Measurements from ENCODE around the gene RAB21. TPM values are rescaled to one million over a fixed set of nuclear protein-coding genes. Genes with fewer than 3 reads are reported as not detected.
A peak's percentile ranks its signal among the peaks of the same experiment; 100 is the strongest.

Gene RAB21
- total and polyA plus RNA-seq, 4 donors: 28.0 to 113 (median 64.4) TPM

- no peak overlapping the region for H3K4me3 ChIP-seq (ENCODE audit: low read length in 2 of 2)
- DNase-seq (no peak), ATAC-seq (ENCODE audit: low FRiP score) (no peak)
- H3K27ac ChIP-seq (ENCODE audit: low read depth in 1 of 2, low read length in 2 of 2): no peak overlapping the region
- no peaks in the 10 kb centered on the region for H3K36me3 ChIP-seq (ENCODE audit: control insufficient read depth in 1 of 2, insufficient read depth in 2 of 2, low read length in 1 of 2)
- H3K9me3 ChIP-seq (ENCODE audit: control insufficient read depth, low read length): no peaks in the 10 kb centered on the region
- no peaks in the 10 kb centered on the region for H3K4me1 ChIP-seq (ENCODE audit: control insufficient read depth in 1 of 2, insufficient read depth in 2 of 2, low read length in 2 of 2)
- H3K27me3 ChIP-seq (ENCODE audit: control insufficient read depth in 1 of 2, insufficient read depth in 2 of 2, low read length in 1 of 2): no peaks in the 10 kb centered on the region
- WGBS, 2 donors: 87 to 93% methylated on average over 5 of the region's 5 CpGs
- intact Hi-C loops (cut with DNase I): loop anchor here in 1 of 2 donors (5.0 to 10.0 kb wide), 3 partner anchors 100 to 527 kb away; no protein-coding TSS in a partner anchor
These were observed 10.0 kb upstream of the RAB21 start for GRCh38 chr12:71744522-71745300.

GRCh38 chr12:71746974-71747611 is 7.6 kb upstream of the RAB21 start:
- 23 to 25% methylated on average over 4 of the region's 4 CpGs for WGBS, 2 donors
- H3K27ac ChIP-seq (ENCODE audit: low read depth in 1 of 2, low read length in 2 of 2): no peak overlapping the region
- H3K4me1 ChIP-seq (ENCODE audit: control insufficient read depth in 1 of 2, insufficient read depth in 2 of 2, low read length in 2 of 2): no peaks in the 10 kb centered on the region
- ATAC-seq (ENCODE audit: low FRiP score) (peak; percentile 75), DNase-seq (no peak)
- H3K36me3 ChIP-seq (ENCODE audit: control insufficient read depth in 1 of 2, insufficient read depth in 2 of 2, low read length in 1 of 2): no peaks in the 10 kb centered on the region
- no peaks in the 10 kb centered on the region for H3K9me3 ChIP-seq (ENCODE audit: control insufficient read depth, low read length)
- no peak overlapping the region for H3K4me3 ChIP-seq (ENCODE audit: low read length in 2 of 2)
- intact Hi-C loops (cut with DNase I): loop anchor here in 1 of 2 donors (5.0 to 10.0 kb wide), 3 partner anchors 102 to 530 kb away; no protein-coding TSS in a partner anchor
- H3K27me3 ChIP-seq (ENCODE audit: control insufficient read depth in 1 of 2, insufficient read depth in 2 of 2, low read length in 1 of 2): no peaks in the 10 kb centered on the region

DNA sequence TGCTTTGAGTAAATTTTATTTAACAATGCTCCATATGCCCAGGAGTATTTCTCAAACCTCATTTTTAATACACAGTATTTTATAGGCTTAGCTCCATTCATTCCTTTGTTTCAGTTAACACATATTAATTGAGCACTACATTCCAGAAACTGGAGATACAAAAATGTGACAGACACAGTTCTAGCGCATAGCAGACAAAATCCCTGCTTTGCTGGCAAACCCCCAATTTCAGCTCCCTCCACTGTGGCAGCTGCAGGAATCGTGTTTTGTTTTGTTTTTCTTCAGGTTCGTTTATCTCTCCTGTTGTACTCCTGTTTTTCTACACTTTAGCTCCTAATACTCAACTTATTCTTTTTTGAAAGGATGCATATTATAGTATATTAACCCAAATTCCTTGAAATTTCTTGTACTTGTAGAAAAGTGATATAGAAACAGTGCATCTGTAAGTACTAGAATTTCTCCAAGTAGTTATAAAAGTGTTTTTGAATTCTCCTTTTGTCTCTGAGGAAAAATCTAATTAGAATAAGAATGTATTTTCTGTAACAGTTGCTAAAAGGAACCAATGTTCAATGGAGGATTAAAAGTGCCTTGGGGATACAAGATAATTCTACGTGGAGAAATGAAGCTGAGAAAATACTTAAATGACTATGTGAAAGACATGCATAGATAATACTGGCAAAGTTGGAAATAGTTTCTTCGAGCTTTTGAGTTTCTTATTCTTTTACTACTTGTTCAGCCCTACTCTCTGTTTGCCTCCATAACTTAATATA is 6.4 kb upstream of the RAB21 start:
- H3K9me3 ChIP-seq (ENCODE audit: control insufficient read depth, low read length): no peaks in the 10 kb centered on the region
- ATAC-seq (ENCODE audit: low FRiP score) (no peak), DNase-seq (no peak)
- H3K4me1 ChIP-seq (ENCODE audit: control insufficient read depth in 1 of 2, insufficient read depth in 2 of 2, low read length in 2 of 2): no peaks in the 10 kb centered on the region
- no peaks in the 10 kb centered on the region for H3K36me3 ChIP-seq (ENCODE audit: control insufficient read depth in 1 of 2, insufficient read depth in 2 of 2, low read length in 1 of 2)
- no peak overlapping the region for H3K4me3 ChIP-seq (ENCODE audit: low read length in 2 of 2)
- H3K27me3 ChIP-seq (ENCODE audit: control insufficient read depth in 1 of 2, insufficient read depth in 2 of 2, low read length in 1 of 2): no peaks in the 10 kb centered on the region
- intact Hi-C loops (cut with DNase I): loop anchor here in 1 of 2 donors (5.0 to 10.0 kb wide), 3 partner anchors 103 to 531 kb away; no protein-coding TSS in a partner anchor
- WGBS, 2 donors: 37 to 41% methylated on average over 5 of the region's 5 CpGs
- no peak overlapping the region for H3K27ac ChIP-seq (ENCODE audit: low read depth in 1 of 2, low read length in 2 of 2)

- intact Hi-C loops (cut with DNase I): loop anchor here (5.0 to 10.0 kb wide), 6 partner anchors 62 to 532 kb away; partner anchors contain the start of genes TBC1D15 (in 2 of the 2), THAP2 (in 1 of the 2), TMEM19 (in 1 of the 2) and ZFC3H1 (in 1 of the 2)
- DNase-seq: no peak
- ATAC-seq (ENCODE audit: low FRiP score): no peak
- no peak overlapping the region for H3K4me3 ChIP-seq (ENCODE audit: low read length in 2 of 2)
- H3K27me3 ChIP-seq (ENCODE audit: control insufficient read depth in 1 of 2, insufficient read depth in 2 of 2, low read length in 1 of 2): no peaks in the 10 kb centered on the region
- H3K4me1 ChIP-seq (ENCODE audit: control insufficient read depth in 1 of 2, insufficient read depth in 2 of 2, low read length in 2 of 2): no peaks in the 10 kb centered on the region
- 86 to 90% methylated on average over 1 of the region's 1 CpG for WGBS, 2 donors
- H3K27ac ChIP-seq (ENCODE audit: low read depth in 1 of 2, low read length in 2 of 2): no peak overlapping the region
- no peaks in the 10 kb centered on the region for H3K36me3 ChIP-seq (ENCODE audit: control insufficient read depth in 1 of 2, insufficient read depth in 2 of 2, low read length in 1 of 2)
- no peaks in the 10 kb centered on the region for H3K9me3 ChIP-seq (ENCODE audit: control insufficient read depth, low read length)
These were observed 5.0 kb upstream of the RAB21 start for GRCh38 chr12:71749666-71750065.

DNA sequence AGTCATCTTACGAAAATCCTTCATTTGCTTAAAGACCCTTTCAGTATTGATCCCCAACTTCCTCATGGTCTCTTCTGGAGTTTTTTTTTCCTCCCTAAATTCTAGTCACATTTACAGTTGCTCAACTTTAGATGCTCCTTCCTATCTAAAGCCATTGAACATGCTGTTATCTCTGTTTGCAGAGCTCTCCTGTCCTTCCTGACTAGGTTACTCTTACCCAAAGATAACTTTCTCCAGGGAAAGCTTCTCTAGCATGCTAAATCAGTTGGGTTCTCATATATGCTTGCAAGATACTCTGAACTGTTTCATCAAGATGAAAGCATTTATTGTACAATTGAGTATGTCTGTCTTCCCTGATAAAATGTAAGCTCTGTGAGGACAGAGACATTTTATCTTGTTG is 1.8 kb upstream of the RAB21 start:
- no peaks in the 10 kb centered on the region for H3K9me3 ChIP-seq (ENCODE audit: control insufficient read depth, low read length)
- intact Hi-C loops (cut with DNase I): loop anchor here (5.0 to 10.0 kb wide), 4 partner anchors 66 to 338 kb away; partner anchors contain the start of genes TBC1D15 (in 2 of the 2), THAP2 (in 1 of the 2), TMEM19 (in 1 of the 2) and ZFC3H1 (in 1 of the 2)
- H3K36me3 ChIP-seq (ENCODE audit: control insufficient read depth in 1 of 2, insufficient read depth in 2 of 2, low read length in 1 of 2): no peaks in the 10 kb centered on the region
- H3K4me1 ChIP-seq (ENCODE audit: control insufficient read depth in 1 of 2, insufficient read depth in 2 of 2, low read length in 2 of 2): no peaks in the 10 kb centered on the region
- H3K27ac ChIP-seq (ENCODE audit: low read depth in 1 of 2, low read length in 2 of 2): no peak overlapping the region
- no peaks in the 10 kb centered on the region for H3K27me3 ChIP-seq (ENCODE audit: control insufficient read depth in 1 of 2, insufficient read depth in 2 of 2, low read length in 1 of 2)
- no peak overlapping the region for H3K4me3 ChIP-seq (ENCODE audit: low read length in 2 of 2)
- ATAC-seq (ENCODE audit: low FRiP score): no peak
- DNase-seq: no peak
- 86 to 88% methylated on average over 1 of the region's 1 CpG for WGBS, 2 donors

DNA sequence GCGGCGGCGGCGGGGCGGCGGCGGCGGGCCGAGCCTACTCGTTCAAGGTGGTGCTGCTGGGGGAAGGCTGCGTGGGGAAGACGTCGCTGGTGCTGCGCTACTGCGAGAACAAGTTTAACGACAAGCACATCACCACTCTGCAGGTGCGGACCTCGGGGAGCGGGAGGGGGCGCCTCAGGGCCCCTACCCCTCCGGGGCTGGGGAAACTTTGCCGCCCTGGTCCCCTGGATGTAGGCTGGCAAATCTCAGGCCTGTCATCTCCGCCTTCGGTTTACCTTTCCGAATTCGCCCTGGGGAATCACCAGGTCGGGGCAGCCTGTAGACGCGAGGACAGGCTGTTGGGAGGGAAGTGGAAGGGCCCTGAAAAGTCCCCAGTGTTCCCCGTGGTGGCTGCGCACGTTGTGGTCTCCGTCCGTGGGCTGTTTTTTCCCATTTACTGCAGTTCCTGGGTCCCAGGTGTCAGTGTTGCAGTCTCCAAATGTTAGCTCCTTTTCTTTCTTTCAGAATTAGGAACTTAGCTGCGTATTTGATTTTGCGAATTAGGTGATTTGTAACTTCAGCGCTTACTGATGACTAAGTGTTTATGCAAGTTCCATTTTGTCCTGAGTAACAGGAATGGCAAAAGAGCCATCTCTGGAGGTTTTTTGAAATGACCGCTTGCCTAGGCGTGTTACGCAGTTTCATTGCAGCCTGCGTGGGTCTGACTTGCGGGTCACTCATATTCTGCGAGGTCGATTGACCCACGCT is 656 bp downstream of the RAB21 start:
- H3K27me3 ChIP-seq (ENCODE audit: control insufficient read depth in 1 of 2, insufficient read depth in 2 of 2, low read length in 1 of 2): no peaks in the 10 kb centered on the region
- no peaks in the 10 kb centered on the region for H3K9me3 ChIP-seq (ENCODE audit: control insufficient read depth, low read length)
- 0% methylated on average over 43 to 45 of the region's 45 CpGs for WGBS, 2 donors
- H3K4me3 ChIP-seq (ENCODE audit: low read length in 2 of 2): peak overlapping the region; percentile 93
- peak overlapping the region; percentile 95 to 99 for H3K27ac ChIP-seq (ENCODE audit: low read depth in 1 of 2, low read length in 2 of 2)
- H3K36me3 ChIP-seq (ENCODE audit: control insufficient read depth in 1 of 2, insufficient read depth in 2 of 2, low read length in 1 of 2): no peaks in the 10 kb centered on the region
- ATAC-seq (ENCODE audit: low FRiP score) (peak; percentile 72), DNase-seq (peak in 1 of 2 donors; percentile 62)
- intact Hi-C loops (cut with DNase I): loop anchor here (10.0 kb wide), 3 partner anchors 79 to 341 kb away; partner anchors contain the start of genes TBC1D15 (in 2 of the 2), THAP2 (in 1 of the 2) and ZFC3H1 (in 1 of the 2)
- H3K4me1 ChIP-seq (ENCODE audit: control insufficient read depth in 1 of 2, insufficient read depth in 2 of 2, low read length in 2 of 2): peaks cover 2 to 3% of the 10 kb centered on the region in 2 donors

- no peaks in the 10 kb centered on the region for H3K9me3 ChIP-seq (ENCODE audit: control insufficient read depth, low read length)
- ATAC-seq (ENCODE audit: low FRiP score): no peak
- no peaks in the 10 kb centered on the region for H3K27me3 ChIP-seq (ENCODE audit: control insufficient read depth in 1 of 2, insufficient read depth in 2 of 2, low read length in 1 of 2)
- peak overlapping the region; percentile 95 to 99 for H3K27ac ChIP-seq (ENCODE audit: low read depth in 1 of 2, low read length in 2 of 2)
- no peaks in the 10 kb centered on the region for H3K36me3 ChIP-seq (ENCODE audit: control insufficient read depth in 1 of 2, insufficient read depth in 2 of 2, low read length in 1 of 2)
- H3K4me3 ChIP-seq (ENCODE audit: low read length in 2 of 2): peak overlapping the region; percentile 93
- peaks cover 2 to 3% of the 10 kb centered on the region in 2 donors for H3K4me1 ChIP-seq (ENCODE audit: control insufficient read depth in 1 of 2, insufficient read depth in 2 of 2, low read length in 2 of 2)
- intact Hi-C loops (cut with DNase I): loop anchor here (10.0 kb wide), 3 partner anchors 79 to 341 kb away; partner anchors contain the start of genes TBC1D15 (in 2 of the 2), THAP2 (in 1 of the 2) and ZFC3H1 (in 1 of the 2)
- WGBS, 2 donors: 6 to 11% methylated on average over 5 of the region's 5 CpGs
- no peak for DNase-seq
These were observed 1.5 kb downstream of the RAB21 start for GRCh38 chr12:71756054-71756690.

All from aorta (tissue), 5 donors.